GM10266 (cell line): Measurements from ENCODE around the gene VRK1.

Experiments
- DNase-seq: peaks from one replicate; pipeline ENCODE4 v3.0.0; 2012; ENCODE audit errors: extremely low spot score
- TF ChIP-seq, protein P1 (sequence below): IDR thresholded peaks from 2 replicates; pipeline ENCODE4 v1.5.1; 2012; ENCODE audit warnings: mild to moderate bottlenecking, low read depth; ENCODE audit not compliant: control insufficient read depth, insufficient read depth; ENCODE audit errors: missing control alignments

Gene VRK1, protein sequence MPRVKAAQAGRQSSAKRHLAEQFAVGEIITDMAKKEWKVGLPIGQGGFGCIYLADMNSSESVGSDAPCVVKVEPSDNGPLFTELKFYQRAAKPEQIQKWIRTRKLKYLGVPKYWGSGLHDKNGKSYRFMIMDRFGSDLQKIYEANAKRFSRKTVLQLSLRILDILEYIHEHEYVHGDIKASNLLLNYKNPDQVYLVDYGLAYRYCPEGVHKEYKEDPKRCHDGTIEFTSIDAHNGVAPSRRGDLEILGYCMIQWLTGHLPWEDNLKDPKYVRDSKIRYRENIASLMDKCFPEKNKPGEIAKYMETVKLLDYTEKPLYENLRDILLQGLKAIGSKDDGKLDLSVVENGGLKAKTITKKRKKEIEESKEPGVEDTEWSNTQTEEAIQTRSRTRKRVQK

DNA sequence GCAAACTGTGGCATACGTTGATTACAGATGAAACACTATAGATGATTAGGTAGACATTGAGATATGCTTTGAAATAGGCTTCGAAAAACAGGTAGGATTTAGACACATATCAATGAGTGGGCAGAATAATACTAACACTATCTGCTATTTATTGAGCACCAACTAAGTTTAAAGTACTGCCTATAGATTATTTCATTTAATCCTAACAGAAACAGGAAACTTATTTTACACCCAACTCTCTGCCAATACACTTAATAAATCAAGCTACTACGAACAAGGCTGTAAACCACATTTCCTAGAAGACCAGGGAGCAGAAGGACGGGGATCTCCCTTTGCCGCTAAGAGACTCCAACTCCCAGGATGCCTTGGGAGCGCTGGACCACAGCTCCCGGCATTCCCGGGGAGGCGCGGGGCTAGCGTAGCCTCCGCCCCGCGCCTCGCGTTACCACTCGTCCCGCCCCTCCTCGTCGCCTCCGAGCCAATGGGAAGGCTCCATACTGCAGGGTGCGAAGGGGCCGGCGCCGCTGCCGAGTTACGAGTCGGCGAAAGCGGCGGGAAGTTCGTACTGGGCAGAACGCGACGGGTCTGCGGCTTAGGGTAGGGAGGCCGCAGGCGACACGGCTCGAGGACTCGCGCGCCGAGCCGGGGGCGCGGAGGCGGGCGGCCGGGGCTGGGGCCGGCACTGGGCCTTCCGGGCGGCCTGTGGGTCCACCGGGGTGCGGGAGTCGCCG, at the start of gene VRK1:
Gene VRK1 (plus strand): TSS at position 532 of the 731 bp plus-strand sequence. CDS start 36,090 bp downstream, outside the sequence.
- TF ChIP-seq, protein P1, sequence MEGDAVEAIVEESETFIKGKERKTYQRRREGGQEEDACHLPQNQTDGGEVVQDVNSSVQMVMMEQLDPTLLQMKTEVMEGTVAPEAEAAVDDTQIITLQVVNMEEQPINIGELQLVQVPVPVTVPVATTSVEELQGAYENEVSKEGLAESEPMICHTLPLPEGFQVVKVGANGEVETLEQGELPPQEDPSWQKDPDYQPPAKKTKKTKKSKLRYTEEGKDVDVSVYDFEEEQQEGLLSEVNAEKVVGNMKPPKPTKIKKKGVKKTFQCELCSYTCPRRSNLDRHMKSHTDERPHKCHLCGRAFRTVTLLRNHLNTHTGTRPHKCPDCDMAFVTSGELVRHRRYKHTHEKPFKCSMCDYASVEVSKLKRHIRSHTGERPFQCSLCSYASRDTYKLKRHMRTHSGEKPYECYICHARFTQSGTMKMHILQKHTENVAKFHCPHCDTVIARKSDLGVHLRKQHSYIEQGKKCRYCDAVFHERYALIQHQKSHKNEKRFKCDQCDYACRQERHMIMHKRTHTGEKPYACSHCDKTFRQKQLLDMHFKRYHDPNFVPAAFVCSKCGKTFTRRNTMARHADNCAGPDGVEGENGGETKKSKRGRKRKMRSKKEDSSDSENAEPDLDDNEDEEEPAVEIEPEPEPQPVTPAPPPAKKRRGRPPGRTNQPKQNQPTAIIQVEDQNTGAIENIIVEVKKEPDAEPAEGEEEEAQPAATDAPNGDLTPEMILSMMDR, result no peak
- peak; percentile 93 for DNase-seq

DNA sequence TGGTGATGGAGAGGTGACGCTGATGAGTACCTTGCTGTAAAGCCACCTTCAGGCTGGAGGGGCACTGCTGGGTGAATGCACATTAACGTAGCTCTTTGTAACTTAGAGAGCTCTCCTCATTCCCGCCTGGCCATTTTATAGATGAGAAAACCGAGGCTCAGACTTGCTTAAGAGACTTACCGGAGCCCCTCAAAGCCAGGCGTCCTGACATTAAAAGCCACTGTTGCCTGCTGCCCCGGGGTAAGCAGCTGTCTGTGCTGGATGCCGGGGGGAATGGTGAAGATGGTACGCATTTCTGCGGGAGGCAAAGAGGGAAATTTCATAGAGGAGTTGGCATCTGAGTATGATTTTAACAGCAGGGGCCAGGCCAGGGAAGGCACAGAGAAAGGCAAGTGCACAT, 49.6 kb upstream of the VRK1 start:
- TF ChIP-seq, protein P1, result no peak
- no peak for DNase-seq

DNA sequence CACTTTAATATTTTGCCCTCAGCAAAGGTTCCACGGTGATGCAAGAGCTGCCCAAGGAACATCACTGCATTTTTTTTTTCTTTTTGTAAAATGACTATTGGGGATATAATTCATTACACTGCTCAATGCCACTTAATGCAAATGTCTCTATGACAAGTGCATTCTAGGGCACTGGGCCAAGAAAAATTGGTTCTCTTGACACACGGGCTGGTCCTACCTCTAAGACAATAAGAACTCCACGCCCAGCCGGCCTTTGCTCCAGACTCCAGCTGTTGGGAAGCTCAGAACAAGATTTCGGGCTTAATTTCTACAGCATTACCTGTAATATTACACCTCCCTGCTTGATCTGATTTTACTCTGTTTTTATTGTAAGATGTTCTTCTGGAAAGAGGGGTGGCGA, 48.8 kb upstream of the VRK1 start:
- DNase-seq, result no peak
- TF ChIP-seq, protein P1, result no peak

DNA sequence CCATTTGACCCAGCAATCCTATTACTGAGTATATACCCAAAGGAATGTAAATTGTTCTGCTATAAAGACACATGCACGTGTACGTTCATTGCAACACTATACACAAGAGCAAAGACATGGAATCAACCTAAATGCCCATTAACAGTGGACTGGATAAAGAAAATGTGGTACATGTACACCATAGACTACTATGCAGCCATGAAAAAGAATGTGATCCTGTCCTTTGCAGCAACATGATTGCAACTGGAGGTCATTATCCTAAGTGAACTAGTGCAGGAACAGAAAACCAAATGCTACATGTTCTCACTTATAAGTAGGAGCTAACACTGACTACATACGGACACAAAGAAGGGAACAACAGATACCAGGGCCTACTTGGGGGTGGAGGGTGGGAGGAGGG, 45.7 kb upstream of the VRK1 start:
- no peak for DNase-seq
- TF ChIP-seq, protein P1, result no peak

DNA sequence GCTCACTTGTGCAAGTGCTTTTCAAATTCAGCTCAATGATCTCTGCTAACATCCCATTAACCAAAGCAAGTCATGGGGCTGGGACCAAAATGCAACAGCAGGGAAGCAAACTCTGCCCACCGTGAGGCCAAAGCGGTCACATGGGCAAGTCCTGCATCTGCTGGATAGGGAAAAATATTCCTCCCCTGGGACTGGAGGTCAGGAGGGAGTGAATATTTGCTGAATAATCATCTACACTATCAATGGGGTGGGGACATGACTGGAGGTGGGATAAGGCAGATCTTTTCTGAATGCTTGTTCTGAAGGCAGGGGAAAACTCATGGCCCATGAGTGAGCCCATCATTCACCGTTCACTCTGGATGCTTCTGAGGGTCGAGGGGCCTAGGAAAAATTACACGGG, 45.1 kb upstream of the VRK1 start:
- TF ChIP-seq, protein P1, result no peak
- DNase-seq, result no peak

DNA sequence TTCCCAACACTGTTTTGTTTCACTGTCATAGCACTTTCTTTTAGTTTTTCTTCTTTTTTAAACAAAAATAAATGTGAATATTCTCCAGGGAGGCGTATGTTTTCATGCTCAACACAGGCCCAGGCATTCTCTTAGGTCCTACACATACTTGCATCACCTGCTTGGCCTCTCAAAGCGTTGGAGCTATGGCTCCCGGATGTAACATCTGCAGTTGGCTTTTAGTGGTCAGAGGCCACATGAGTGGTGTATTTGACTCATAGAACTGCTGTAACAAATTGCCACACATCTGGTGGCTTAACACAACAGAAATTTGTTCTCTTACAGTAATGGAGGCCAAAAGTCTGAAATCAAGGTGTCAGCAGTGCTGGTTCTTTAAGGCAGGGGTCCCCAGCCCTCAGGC, 44.6 kb upstream of the VRK1 start:
- no peak for DNase-seq

More for the DNA sequence above, 44.6 kb upstream of the VRK1 start:
- TF ChIP-seq, protein P1, result no peak
